Epithelial cell of proximal tubule (primary cell): Measurements from ENCODE around the gene ATL3. TPM values are rescaled to one million over a fixed set of nuclear protein-coding genes. Genes with fewer than 3 reads are reported as not detected.

ENCODE experiments used
- DNase-seq: peaks from one replicate; pipeline ENCODE4 v3.0.0-alpha.2; 2011; ENCODE audit warnings: low read depth
- H3K4me3 ChIP-seq: 2 replicates; pipeline ENCODE4 v1.5.1; 2011; ENCODE audit warnings: low read depth, mild to moderate bottlenecking, low read length
- CTCF ChIP-seq: conservative IDR thresholded peaks from 2 replicates; pipeline ENCODE4 v1.5.1; 2012; ENCODE audit warnings: low read depth, mild to moderate bottlenecking, low read length
- total RNA-seq: library from RNA; depleted of rRNA; stranded (reverse); fragments of >200 nt; gene quantifications from 2 replicates; pipeline ENCODE4 v1.2.3, GENCODE V29; 2015

Gene ATL3
- total RNA-seq, 1 donor from 2014 or later: 32.3 TPM

GRCh38 chr11:63599211-63600122 is 71.7 kb downstream of the ATL3 start:
- TF ChIP-seq CTCF: no peak
- peak; percentile 83 for DNase-seq

DNA sequence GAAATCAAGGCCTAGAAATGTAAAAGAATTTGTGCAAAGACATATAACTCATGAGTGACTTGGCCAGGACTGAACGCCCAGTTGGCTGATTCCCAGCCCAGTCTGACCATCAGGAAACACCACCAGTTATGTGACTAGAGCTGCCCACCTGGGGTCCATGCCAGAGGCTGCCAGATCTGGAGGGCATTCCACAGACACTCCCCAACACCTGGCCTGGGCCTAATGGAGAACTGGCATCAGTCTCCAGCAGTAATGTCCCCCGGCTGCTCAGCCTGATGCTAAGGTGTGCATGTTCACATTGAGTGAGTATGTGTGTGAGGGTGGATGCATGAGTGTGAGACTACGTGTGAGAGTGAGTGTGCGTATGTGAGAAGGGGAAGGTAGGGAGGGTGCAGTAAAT is 72.6 kb downstream of the ATL3 start:
- no peak for DNase-seq

More at GRCh38 chr11:63599211-63600122, 71.7 kb downstream of the ATL3 start:
- H3K4me3 ChIP-seq: no peak overlapping the region

GRCh38 chr11:63595296-63595695 is 75.9 kb downstream of the ATL3 start:
- H3K4me3 ChIP-seq: no peak overlapping the region
- TF ChIP-seq CTCF: no peak
- no peak for DNase-seq

More for the DNA sequence above, 72.6 kb downstream of the ATL3 start:
- H3K4me3 ChIP-seq: no peak overlapping the region
- no peak for TF ChIP-seq CTCF

- DNase-seq: no peak
- no peak overlapping the region for H3K4me3 ChIP-seq
- TF ChIP-seq CTCF: peak; percentile 75
Measured at GRCh38 chr11:63592975-63593395, 78.2 kb downstream of the ATL3 start.

GRCh38 chr11:63590024-63590788 is 81.0 kb downstream of the ATL3 start:
- no peak overlapping the region for H3K4me3 ChIP-seq
- TF ChIP-seq CTCF: no peak
- DNase-seq: no peak

GRCh38 chr11:63589000-63589399 is 82.2 kb downstream of the ATL3 start:
- H3K4me3 ChIP-seq: no peak overlapping the region
- no peak for TF ChIP-seq CTCF
- no peak for DNase-seq
